Small intestine (tissue), 7 donors: ENCODE results near the gene RSPH1. TPM values are rescaled to one million over a fixed set of nuclear protein-coding genes. Genes with fewer than 3 reads are reported as not detected.

Source experiments
- DNase-seq, 2 donors: peaks; one replicate each; pipeline versions ENCODE4 v3.0.0 to v3.0.0-alpha.2; 2013
- FAIRE-seq: peaks from 2 replicates; lab custom pipeline; 2012; peaks lifted over from hg19 to GRCh38; lab: Jason Lieb, UNC
- H3K27ac ChIP-seq, 3 donors: one replicate each; pipeline ENCODE4 v1.5.1; 2013; ENCODE audit warnings: low read length in 2 of 3, mild to moderate bottlenecking in 2 of 3, control low read depth in 1 of 3, inconsistent platforms in 1 of 3, low read depth in 1 of 3, moderate library complexity in 1 of 3
- H3K27me3 ChIP-seq, 3 donors: one replicate each; pipeline ENCODE4 v1.6.1; 2013; ENCODE audit warnings: low read length in 3 of 3, inconsistent platforms in 1 of 3; ENCODE audit not compliant: control insufficient read depth in 3 of 3, insufficient read depth in 3 of 3
- H3K36me3 ChIP-seq, 3 donors: one replicate each; pipeline ENCODE4 v1.6.1; 2013; ENCODE audit warnings: low read length in 3 of 3, inconsistent platforms in 1 of 3, low read depth in 1 of 3, mild to moderate bottlenecking in 1 of 3, moderate library complexity in 1 of 3; ENCODE audit not compliant: control insufficient read depth in 3 of 3, insufficient read depth in 2 of 3
- H3K4me1 ChIP-seq, 3 donors: one replicate each; pipeline ENCODE4 v1.6.1; 2013; ENCODE audit warnings: low read length in 2 of 3, inconsistent platforms in 1 of 3, low read depth in 1 of 3, mild to moderate bottlenecking in 1 of 3, moderate library complexity in 1 of 3; ENCODE audit not compliant: control insufficient read depth in 3 of 3, insufficient read depth in 2 of 3
- H3K4me3 ChIP-seq, 3 donors: one replicate each; pipeline ENCODE4 v1.5.1; 2013; ENCODE audit warnings: low read length in 3 of 3, control low read depth in 1 of 3, inconsistent platforms in 1 of 3, low read depth in 1 of 3, mild to moderate bottlenecking in 1 of 3, moderate library complexity in 1 of 3
- H3K9me3 ChIP-seq, 2 donors: one replicate each; pipeline ENCODE4 v1.6.1; 2013; ENCODE audit warnings: low read depth in 1 of 2, low read length in 1 of 2; ENCODE audit not compliant: control insufficient read depth in 2 of 2, insufficient read depth in 1 of 2
- WGBS, 3 donors: extraction: QIAGEN DNeasy Blood & Tissue Kit; methylation state at CpG; one replicate each; pipeline ENCODE4 v1.1.7; 2013; 5-methylcytosine and 5-hydroxymethylcytosine counted together
- polyA plus RNA-seq, 4 donors: library from polyadenylated mRNA; stranded (reverse) in 3 of 4; unstranded in 1 of 4; fragments of 200-250 nt in 3 of 4; fragments of 120-200 nt in 1 of 4; gene quantifications; one replicate each; pipeline versions ENCODE4 v1.2.1 to v1.2.3, GENCODE V29; 2013
- donor health status: healthy with polysubstance abuse.
- donor health status: control.
- donor health status: control.
- donor health status: Bipolar disorder and iron deficiency.
- donor health status: healthy.

The RSPH1 gene
- polyA plus RNA-seq, 4 donors, result 3.8 to 14.1 (median 7.8) TPM

GRCh38 chr21:42460391-42461184, 35.4 kb downstream of the RSPH1 start:
- peak overlapping the region; percentile 87 to 95 (median 94) for H3K27ac ChIP-seq

GRCh38 chr21:42459546-42460215, 36.3 kb downstream of the RSPH1 start:
- no peaks in the 10 kb centered on the region for H3K9me3 ChIP-seq
- H3K27ac ChIP-seq, result peak overlapping the region; percentile 87 to 95 (median 94)
- FAIRE-seq (no peak), DNase-seq (peak; percentile 61 to 63)
- no peaks in the 10 kb centered on the region for H3K36me3 ChIP-seq
- H3K4me3 ChIP-seq, result no peak overlapping the region
- peaks cover 4 to 65% (median 22%) of the 10 kb centered on the region in 3 donors for H3K4me1 ChIP-seq
- no peaks in the 10 kb centered on the region for H3K27me3 ChIP-seq
- WGBS, 3 donors, result 22 to 64% (median 44%) methylated on average over 11 of the region's 11 CpGs

More at GRCh38 chr21:42460391-42461184, 35.4 kb downstream of the RSPH1 start:
- no peaks in the 10 kb centered on the region for H3K27me3 ChIP-seq
- WGBS, 3 donors, result 32 to 44% (median 32%) methylated on average over 14 of the region's 14 CpGs
- H3K4me3 ChIP-seq, result no peak overlapping the region
- peaks cover 11 to 65% (median 26%) of the 10 kb centered on the region in 3 donors for H3K4me1 ChIP-seq
- FAIRE-seq (no peak), DNase-seq (peak; percentile 51 to 77)
- no peaks in the 10 kb centered on the region for H3K9me3 ChIP-seq
- no peaks in the 10 kb centered on the region for H3K36me3 ChIP-seq

GRCh38 chr21:42459082-42459460, 37.0 kb downstream of the RSPH1 start:
- Histone ChIP-seq H3K9me3 (no peaks in the 10 kb centered on the region), H3K27ac (peak overlapping the region; percentile 87 to 95 (median 94)), H3K36me3 (no peaks in the 10 kb centered on the region), H3K27me3 (no peaks in the 10 kb centered on the region), H3K4me1 (peaks cover 4 to 65% (median 18%) of the 10 kb centered on the region in 3 donors), H3K4me3 (no peak overlapping the region)
- DNase-seq (peak; percentile 74 to 77), FAIRE-seq (no peak)
- WGBS, 3 donors, result 21 to 69% (median 46%) methylated on average over 1 of the region's 1 CpG

GRCh38 chr21:42456457-42456856, 39.6 kb downstream of the RSPH1 start:
- 60 to 61% (median 60%) methylated on average over 8 of the region's 8 CpGs for WGBS, 3 donors

GRCh38 chr21:42455754-42456440, 40.1 kb downstream of the RSPH1 start:
- H3K9me3 ChIP-seq, result no peaks in the 10 kb centered on the region
- H3K36me3 ChIP-seq, result no peaks in the 10 kb centered on the region
- no peaks in the 10 kb centered on the region for H3K27me3 ChIP-seq
- H3K27ac ChIP-seq, result peak overlapping the region; percentile 27 to 72 (median 62)
- no peak overlapping the region for H3K4me3 ChIP-seq
- DNase-seq, result peak in 1 of 2 donors; percentile 71
- WGBS, 3 donors, result 56 to 72% (median 65%) methylated on average over 10 of the region's 10 CpGs
- FAIRE-seq, result no peak
- peaks cover 4 to 53% (median 14%) of the 10 kb centered on the region in 3 donors for H3K4me1 ChIP-seq

More at GRCh38 chr21:42456457-42456856, 39.6 kb downstream of the RSPH1 start:
- DNase-seq, result peak; percentile 50 to 84
- Histone ChIP-seq H3K27me3 (no peaks in the 10 kb centered on the region), H3K4me1 (peaks cover 4 to 58% (median 14%) of the 10 kb centered on the region in 3 donors), H3K4me3 (no peak overlapping the region), H3K9me3 (no peaks in the 10 kb centered on the region), H3K36me3 (no peaks in the 10 kb centered on the region), H3K27ac (peak overlapping the region; percentile 24 to 43 (median 42))
- no peak for FAIRE-seq

GRCh38 chr21:42455196-42455595, 40.8 kb downstream of the RSPH1 start:
- WGBS, 3 donors, result 71 to 82% (median 77%) methylated on average over 9 of the region's 9 CpGs
- DNase-seq, result no peak
- no peaks in the 10 kb centered on the region for H3K27me3 ChIP-seq

GRCh38 chr21:42454786-42455185, 41.2 kb downstream of the RSPH1 start:
- Histone ChIP-seq H3K36me3 (no peaks in the 10 kb centered on the region), H3K27me3 (no peaks in the 10 kb centered on the region), H3K27ac (peak overlapping the region in 1 of 3 donors; percentile 34), H3K4me1 (peaks cover 2 to 47% (median 8%) of the 10 kb centered on the region in 3 donors), H3K9me3 (peaks cover 0 to 5% of the 10 kb centered on the region in 2 donors), H3K4me3 (no peak overlapping the region)
- FAIRE-seq (no peak), DNase-seq (no peak)
- WGBS, 3 donors, result 79 to 85% (median 84%) methylated on average over 9 of the region's 9 CpGs

More at GRCh38 chr21:42455196-42455595, 40.8 kb downstream of the RSPH1 start:
- Histone ChIP-seq H3K9me3 (peaks cover 0 to 4% of the 10 kb centered on the region in 2 donors), H3K4me3 (no peak overlapping the region), H3K27ac (peak overlapping the region in 1 of 3 donors; percentile 62), H3K36me3 (no peaks in the 10 kb centered on the region), H3K4me1 (peaks cover 4 to 50% (median 10%) of the 10 kb centered on the region in 3 donors)
- no peak for FAIRE-seq
